Natural killer cell (primary cell): ENCODE measurements around the gene RNF26. TPM values are rescaled to one million over a fixed set of nuclear protein-coding genes. Genes with fewer than 3 reads are reported as not detected.

Experiments
- ATAC-seq, 3 donors: fragments of 150-1000 bp in 2 of 3; fragments of 200-7000 bp in 1 of 3; cut with Tn5 transposase; 1 replicate in 1 of 3; 2 replicates in 2 of 3; pipeline ENCODE4 v1.10.0; 2021; ENCODE audit warnings: mild to moderate bottlenecking in 2 of 3, moderate library complexity in 2 of 3
- DNase-seq, 2 donors: peaks; one replicate each; pipeline versions ENCODE4 v3.0.0 to v3.0.0-alpha.2; 2013 to 2021; ENCODE audit warnings: mixed read lengths in 1 of 2
- H3K27ac ChIP-seq: one replicate; pipeline ENCODE4 v1.5.1; 2013; ENCODE audit warnings: mild to moderate bottlenecking, low read length
- H3K27me3 ChIP-seq: one replicate; pipeline ENCODE4 v1.6.1; 2013; ENCODE audit warnings: low read length; ENCODE audit not compliant: control insufficient read depth, insufficient read depth
- H3K36me3 ChIP-seq: one replicate; pipeline ENCODE4 v1.6.1; 2013; ENCODE audit warnings: low read length; ENCODE audit not compliant: control insufficient read depth, insufficient read depth
- H3K4me1 ChIP-seq: one replicate; pipeline ENCODE4 v1.6.1; 2013; ENCODE audit warnings: low read length; ENCODE audit not compliant: control insufficient read depth, insufficient read depth
- H3K4me3 ChIP-seq: one replicate; pipeline ENCODE4 v1.5.1; 2013; ENCODE audit warnings: low read length
- H3K9me3 ChIP-seq: one replicate; pipeline ENCODE4 v1.6.1; 2013; ENCODE audit warnings: low read length; ENCODE audit not compliant: control insufficient read depth, insufficient read depth
- H3K27ac Mint-ChIP-seq, 2 donors: one replicate each; pipeline ENCODE4 v1.8.0; 2022; ENCODE audit warnings: mild to moderate bottlenecking in 2 of 2, mixed read lengths in 2 of 2, moderate library complexity in 1 of 2
- H3K27me3 Mint-ChIP-seq, 2 donors: one replicate each; pipeline ENCODE4 v1.8.0; 2022; ENCODE audit warnings: low read depth in 2 of 2, mixed read lengths in 2 of 2
- H3K36me3 Mint-ChIP-seq: one replicate; pipeline ENCODE4 v1.8.0; 2022; ENCODE audit warnings: mixed read lengths
- H3K4me1 Mint-ChIP-seq, 2 donors: one replicate each; pipeline ENCODE4 v1.8.0; 2022; ENCODE audit warnings: mixed read lengths in 2 of 2
- H3K4me3 Mint-ChIP-seq: one replicate; pipeline ENCODE4 v1.8.0; 2022; ENCODE audit warnings: mild to moderate bottlenecking, moderate library complexity, mixed read lengths
- H3K9me3 Mint-ChIP-seq, 2 donors: one replicate each; pipeline ENCODE4 v1.8.0; 2022; ENCODE audit warnings: mixed read lengths in 2 of 2
- CTCF ChIP-seq: fragments of 200-600 bp; IDR thresholded peaks from one replicate; pipeline ENCODE4 v1.8.0; 2022; ENCODE audit warnings: antibody characterized with exemption
- WGBS: methylation state at CpG from one replicate; pipeline ENCODE4 v1.1.7; 2013; ENCODE audit warnings: missing lambda C conversion rate; ENCODE audit not compliant: insufficient coverage; 5-methylcytosine and 5-hydroxymethylcytosine counted together
- intact Hi-C: fragments of 100-400 bp; cut with micrococcal nuclease; formaldehyde crosslinking; loops from one replicate; pipeline ENCODE4 v1.14.2; 2022
- total RNA-seq, 4 donors: library from RNA; stranded (reverse); fragments of 120-200 nt in 1 of 4; gene quantifications; one replicate each; pipeline versions ENCODE4 v1.2.3 to v1.2.4, GENCODE V29; 2013 to 2022

RNF26 gene
- total RNA-seq, 3 donors from 2014 or later (not counting 1 experiment from before 2014, with no cell fraction given): 18.0 to 21.8 (median 18.1) TPM

- no peak overlapping the region for H3K4me3 Mint-ChIP-seq
- intact Hi-C loops: no loop called here
- no peak overlapping the region for H3K27ac ChIP-seq
- no peaks in the 10 kb centered on the region for H3K27me3 Mint-ChIP-seq
- ATAC-seq: no peak
- H3K9me3 ChIP-seq: peaks cover 9% of the 10 kb centered on the region
- no peak for TF ChIP-seq CTCF
- peaks cover 43% of the 10 kb centered on the region for H3K36me3 ChIP-seq
- H3K4me1 Mint-ChIP-seq: no peaks in the 10 kb centered on the region
- H3K36me3 Mint-ChIP-seq: peaks cover 10% of the 10 kb centered on the region
- H3K4me3 ChIP-seq: no peak overlapping the region
- no peak overlapping the region for H3K27ac Mint-ChIP-seq
- 99% methylated on average over 10 of the region's 10 CpGs for WGBS
- DNase-seq: no peak
- H3K9me3 Mint-ChIP-seq: no peaks in the 10 kb centered on the region
- no peaks in the 10 kb centered on the region for H3K4me1 ChIP-seq
- H3K27me3 ChIP-seq: no peaks in the 10 kb centered on the region
Observed at GRCh38 chr11:119290894-119291497, 43.3 kb upstream of the RNF26 start.

GRCh38 chr11:119293461-119293860, 40.9 kb upstream of the RNF26 start:
- no peak for DNase-seq
- Histone ChIP-seq H3K27me3 (no peaks in the 10 kb centered on the region), H3K4me3 (no peak overlapping the region), H3K27ac (no peak overlapping the region), H3K36me3 (peaks cover 40% of the 10 kb centered on the region), H3K9me3 (peaks cover 9% of the 10 kb centered on the region), H3K4me1 (no peaks in the 10 kb centered on the region)
- H3K27me3 Mint-ChIP-seq: no peaks in the 10 kb centered on the region
- H3K4me1 Mint-ChIP-seq: no peaks in the 10 kb centered on the region
- ATAC-seq: no peak
- 98% methylated on average over 3 of the region's 3 CpGs for WGBS
- no peak overlapping the region for H3K27ac Mint-ChIP-seq
- TF ChIP-seq CTCF: no peak
- H3K9me3 Mint-ChIP-seq: no peaks in the 10 kb centered on the region
- no peaks in the 10 kb centered on the region for H3K36me3 Mint-ChIP-seq
- H3K4me3 Mint-ChIP-seq: no peak overlapping the region
- intact Hi-C loops: no loop called here

- Histone ChIP-seq H3K27ac (no peak overlapping the region), H3K27me3 (no peaks in the 10 kb centered on the region), H3K4me1 (no peaks in the 10 kb centered on the region), H3K36me3 (peaks cover 46% of the 10 kb centered on the region), H3K4me3 (no peak overlapping the region), H3K9me3 (peaks cover 9% of the 10 kb centered on the region)
- H3K27ac Mint-ChIP-seq: no peak overlapping the region
- no peak overlapping the region for H3K4me3 Mint-ChIP-seq
- ATAC-seq (no peak), DNase-seq (peak in 1 of 2 donors; percentile 18)
- H3K9me3 Mint-ChIP-seq: no peaks in the 10 kb centered on the region
- TF ChIP-seq CTCF: no peak
- H3K36me3 Mint-ChIP-seq: no peaks in the 10 kb centered on the region
- intact Hi-C loops: no loop called here
- 80% methylated on average over 2 of the region's 3 CpGs for WGBS
- no peaks in the 10 kb centered on the region for H3K27me3 Mint-ChIP-seq
- no peaks in the 10 kb centered on the region for H3K4me1 Mint-ChIP-seq
Observed at GRCh38 chr11:119295178-119295577, 39.1 kb upstream of the RNF26 start.

DNA sequence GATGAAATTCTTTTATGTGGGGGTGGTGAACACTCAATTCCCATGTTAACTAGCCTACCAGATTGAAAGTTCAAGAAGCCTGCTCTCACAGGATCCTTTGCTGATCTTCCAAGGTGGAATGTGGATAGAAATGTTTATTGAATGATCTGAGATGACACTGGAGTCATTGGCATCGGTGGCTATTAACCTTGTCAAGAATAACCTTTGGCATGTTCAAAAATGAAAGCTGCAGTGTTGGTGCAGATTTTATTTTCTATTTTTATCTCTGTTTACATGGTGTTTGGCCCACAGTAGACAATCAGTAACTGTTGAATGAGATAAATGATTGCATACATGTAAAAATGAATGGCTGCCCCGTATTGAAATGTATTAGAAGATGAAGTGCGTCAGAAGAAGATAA, 36.4 kb upstream of the RNF26 start:
- peaks cover 62% of the 10 kb centered on the region for H3K36me3 ChIP-seq

More for the DNA sequence above, 36.4 kb upstream of the RNF26 start:
- H3K27ac ChIP-seq: no peak overlapping the region
- intact Hi-C loops: no loop called here
- TF ChIP-seq CTCF: no peak
- no peak overlapping the region for H3K4me3 ChIP-seq
- ATAC-seq (no peak), DNase-seq (no peak)
- Mint-ChIP-seq H3K36me3 (peaks cover 12% of the 10 kb centered on the region), H3K27ac (no peak overlapping the region), H3K4me3 (no peak overlapping the region), H3K9me3 (no peaks in the 10 kb centered on the region), H3K4me1 (no peaks in the 10 kb centered on the region), H3K27me3 (no peaks in the 10 kb centered on the region)
- H3K27me3 ChIP-seq: no peaks in the 10 kb centered on the region
- H3K9me3 ChIP-seq: no peaks in the 10 kb centered on the region
- H3K4me1 ChIP-seq: no peaks in the 10 kb centered on the region
- WGBS: 98% methylated on average over 3 of the region's 3 CpGs
